Endometrial microvascular endothelial cells (primary cell): ENCODE results near the gene CRACDL. TPM values are rescaled to one million over a fixed set of nuclear protein-coding genes. Genes with fewer than 3 reads are reported as not detected.

Experiments used
- in situ Hi-C: cut with HindIII; loops from 2 replicates; pipeline ENCODE4 v1.10.0; 2017; ENCODE audit warnings: low sequenced_read_pairs, low pct_unique_long_range_greater_than_20kb; ENCODE audit errors: inconsistent ontology term
- total RNA-seq: library from RNA; depleted of rRNA; stranded (reverse); fragments of >200 nt; gene quantifications from one replicate; pipeline ENCODE4 v1.2.3, GENCODE V29; 2015; ENCODE audit errors: inconsistent ontology term

CRACDL gene
- total RNA-seq, 1 donor from 2014 or later = 8.2 TPM

DNA sequence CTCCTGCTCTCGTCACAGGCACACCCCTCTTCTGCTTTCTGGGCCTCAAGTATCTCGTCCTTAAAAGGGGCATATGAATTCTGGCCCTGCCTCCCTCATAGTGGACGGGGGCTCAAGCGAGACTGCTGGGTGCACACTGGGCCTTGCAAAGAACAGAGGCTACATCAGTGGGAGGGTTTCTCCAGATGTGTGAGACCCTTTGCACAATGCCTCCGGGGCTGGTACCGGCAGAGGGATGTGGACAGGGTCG lies 25.0 kb downstream of the CRACDL start:
- in situ Hi-C loops = loop anchor here (25.0 kb wide), 1 partner anchor 499 kb away; no protein-coding TSS in a partner anchor

DNA sequence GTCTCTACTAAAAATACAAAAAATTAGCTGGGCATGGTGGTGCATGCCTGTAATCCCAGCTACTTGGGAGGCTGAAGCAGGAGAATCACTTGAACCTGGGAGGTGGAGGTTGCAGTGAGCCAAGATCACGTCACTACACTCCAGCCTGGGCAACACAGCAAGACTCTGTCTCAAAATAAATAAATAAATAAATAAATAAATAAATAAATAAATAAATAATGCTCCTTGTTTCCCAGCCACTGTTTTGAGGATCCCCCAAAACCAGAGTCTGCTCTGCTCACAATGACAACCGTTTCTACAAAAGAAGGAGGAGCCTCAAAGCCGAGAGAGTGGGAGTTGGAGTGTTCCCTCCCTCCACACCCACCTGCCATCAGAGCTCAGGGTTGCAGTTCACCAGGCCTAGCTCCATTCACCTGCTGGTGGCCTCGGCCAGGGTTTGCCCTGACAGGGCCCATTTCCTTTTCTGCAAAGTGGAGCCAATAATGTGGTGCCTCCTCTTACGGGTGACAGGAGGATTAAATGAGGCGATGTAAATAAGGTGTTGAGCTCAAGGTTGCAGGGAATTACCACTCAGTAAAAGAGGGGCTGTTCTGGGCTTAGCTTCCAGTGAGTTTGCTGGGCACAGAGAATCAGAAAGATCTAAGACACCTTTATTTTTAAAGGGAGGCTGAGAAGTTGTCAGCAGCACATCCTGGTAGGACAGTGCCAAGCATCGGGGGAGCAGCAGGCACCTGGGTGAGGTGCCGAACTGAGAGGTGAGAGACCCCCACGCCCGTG lies 25.5 kb downstream of the CRACDL start:
- in situ Hi-C loops = loop anchor here (25.0 kb wide), 1 partner anchor 498 kb away; no protein-coding TSS in a partner anchor

DNA sequence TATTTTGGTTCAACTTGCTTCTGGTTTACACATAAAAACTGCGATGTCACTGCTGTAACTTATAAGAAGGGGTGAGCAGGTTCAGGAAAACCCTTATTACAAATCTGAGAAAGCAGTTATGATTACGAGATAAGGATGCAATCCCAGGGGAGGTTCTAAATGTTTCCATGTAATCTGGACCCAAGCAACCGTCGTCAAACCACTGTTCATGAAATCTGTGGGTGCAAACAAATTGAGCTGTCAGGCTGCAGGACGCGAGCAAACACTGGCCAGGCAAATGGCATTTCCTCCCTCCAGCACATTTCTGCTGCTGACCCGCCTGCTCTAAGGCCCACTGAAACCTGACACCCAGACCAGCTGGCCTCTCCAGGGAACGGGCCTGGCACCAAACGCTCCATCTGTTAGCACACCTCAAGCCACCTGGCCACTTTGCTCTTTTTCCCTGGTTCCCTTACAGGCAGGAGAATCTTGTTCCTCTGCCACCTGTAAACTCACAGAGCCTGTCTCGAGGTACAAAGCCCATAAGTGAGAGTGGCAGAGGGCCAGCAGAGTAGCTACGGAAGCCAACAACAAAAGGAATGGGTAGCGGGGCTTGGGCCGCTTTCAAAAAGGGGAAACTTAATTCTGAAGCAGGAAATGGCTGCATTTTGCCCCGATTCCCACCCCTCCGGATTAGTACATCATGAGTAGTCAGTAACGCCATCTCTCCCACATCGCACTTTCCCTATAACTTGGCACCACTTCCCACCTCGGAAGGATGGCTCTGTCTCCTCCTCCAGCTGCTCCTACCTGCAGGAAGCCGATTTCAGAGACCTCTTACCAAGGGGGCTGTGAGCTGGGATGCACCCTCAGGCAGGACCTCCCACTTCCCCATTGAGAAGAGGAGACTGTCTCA lies 26.5 kb downstream of the CRACDL start:
- in situ Hi-C loops = loop anchor here (25.0 kb wide), 1 partner anchor 497 kb away; no protein-coding TSS in a partner anchor

DNA sequence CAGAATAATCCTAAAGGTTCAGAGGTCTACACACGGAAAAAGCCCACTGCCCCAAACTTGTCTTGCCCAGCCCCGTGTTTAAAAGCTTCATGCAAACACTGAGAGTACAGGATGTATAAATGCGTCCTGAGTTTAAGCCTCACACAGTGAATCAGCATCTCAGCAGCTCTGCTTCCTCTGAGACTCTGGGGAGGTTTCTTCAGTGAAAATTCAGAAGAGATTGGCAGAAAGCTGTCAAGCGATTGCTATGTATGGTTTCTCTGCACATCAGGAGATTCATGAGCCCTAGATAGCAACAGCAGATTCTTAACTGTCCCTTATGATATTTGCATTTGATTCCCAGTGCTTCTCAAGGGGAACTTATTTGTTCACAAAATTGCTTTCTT lies 27.1 kb downstream of the CRACDL start:
- in situ Hi-C loops = loop anchor here (25.0 kb wide), 1 partner anchor 497 kb away; no protein-coding TSS in a partner anchor

DNA sequence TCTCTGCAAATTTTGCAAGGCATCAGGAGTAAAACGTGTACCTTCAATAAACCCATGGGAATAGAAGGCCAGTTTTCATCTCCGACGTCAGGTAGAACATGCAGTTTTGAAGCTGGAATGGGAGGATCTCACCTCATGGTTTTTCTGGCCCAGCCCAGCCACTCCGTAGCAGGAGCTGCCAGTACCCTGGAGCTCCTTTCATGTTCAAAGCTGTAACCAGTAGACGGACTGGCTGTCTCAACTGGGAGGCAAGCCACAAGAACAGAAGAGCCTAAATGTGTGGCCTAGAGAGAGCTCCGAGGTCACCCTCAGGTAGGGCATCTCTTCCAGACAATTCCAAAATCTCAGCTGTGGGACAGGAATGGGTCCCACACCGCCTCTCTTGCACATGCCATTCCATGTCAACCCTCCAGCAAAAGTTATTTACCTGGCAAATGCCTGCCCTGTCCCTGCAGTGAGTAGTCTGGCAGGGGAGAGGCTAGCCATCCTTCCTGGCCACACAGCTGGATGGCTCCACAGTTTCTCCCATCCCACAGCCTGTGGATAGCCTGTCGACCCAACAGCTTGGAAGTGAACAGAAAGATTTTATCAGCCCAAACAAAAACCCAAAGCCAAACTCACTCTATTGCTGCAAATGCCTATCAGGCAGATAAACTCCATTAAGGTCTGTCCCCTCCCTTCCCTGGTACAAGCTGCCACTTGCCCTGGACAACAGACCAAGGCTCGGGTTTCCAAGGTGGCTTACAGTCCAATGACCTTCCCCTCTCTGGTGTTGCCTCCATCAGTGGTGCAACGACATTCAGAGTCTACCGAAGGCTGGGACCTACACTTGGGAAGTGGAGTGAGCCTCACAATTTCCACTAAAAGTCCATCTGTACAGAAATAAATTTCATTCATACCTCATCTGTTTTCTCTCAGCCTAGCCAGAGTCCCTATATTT lies 27.8 kb downstream of the CRACDL start:
- in situ Hi-C loops = loop anchor here (25.0 kb wide), 1 partner anchor 496 kb away; no protein-coding TSS in a partner anchor

DNA sequence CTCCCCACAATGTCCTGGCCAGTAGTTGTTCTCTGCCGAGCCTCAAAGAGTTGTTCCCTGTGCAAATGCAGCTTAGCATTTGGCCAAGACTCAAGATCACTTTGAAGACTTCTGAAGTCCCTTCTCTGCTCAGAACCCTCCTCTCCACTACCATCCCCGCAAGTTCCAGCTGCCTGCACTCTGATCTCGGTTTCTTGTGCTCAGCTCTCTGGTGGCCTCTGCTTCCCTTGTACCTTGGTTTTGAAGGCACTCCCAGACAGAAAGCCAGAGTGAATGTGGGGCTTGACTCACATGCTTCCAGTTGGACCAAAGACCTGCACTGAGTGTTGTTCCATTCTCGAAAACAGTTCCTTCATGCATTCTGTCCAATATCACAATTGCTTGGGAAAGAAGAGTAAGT lies 28.6 kb downstream of the CRACDL start:
- in situ Hi-C loops = loop anchor here (25.0 kb wide), 1 partner anchor 495 kb away; no protein-coding TSS in a partner anchor

DNA sequence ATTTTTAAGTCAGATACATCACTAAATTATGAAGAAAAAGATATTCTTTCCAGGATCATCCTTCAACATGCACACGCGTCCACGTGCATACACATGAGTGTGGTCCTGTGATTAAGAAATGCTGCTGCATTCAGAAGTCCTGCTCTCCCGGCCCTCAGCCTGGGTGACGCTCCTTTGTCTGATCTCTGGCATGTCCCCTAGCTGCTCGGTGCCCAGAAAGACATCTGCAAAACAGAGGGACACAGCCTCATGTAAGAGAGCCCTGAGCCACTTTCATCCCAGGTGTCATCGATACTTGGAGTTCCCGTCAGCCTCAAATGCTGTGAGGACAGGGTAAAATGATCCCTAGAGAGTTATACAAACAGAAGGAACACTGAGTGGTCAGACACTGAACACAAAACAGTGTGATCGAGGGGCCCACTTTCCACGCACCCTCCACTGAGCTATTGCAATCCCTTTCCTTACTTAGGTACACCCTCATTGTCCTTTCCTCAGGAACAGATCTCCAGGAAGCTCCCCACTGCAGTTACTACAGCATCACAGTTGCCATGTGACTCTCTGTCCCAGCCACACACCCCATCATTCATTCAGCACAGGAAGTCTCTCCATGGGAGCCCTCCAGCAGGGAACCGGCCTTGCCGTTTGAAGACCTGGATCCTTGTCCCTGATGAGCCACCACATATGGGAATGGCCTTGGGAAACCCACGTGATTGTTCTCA lies 32.1 kb downstream of the CRACDL start:
- in situ Hi-C loops = loop anchor here (25.0 kb wide), 1 partner anchor 492 kb away; no protein-coding TSS in a partner anchor

DNA sequence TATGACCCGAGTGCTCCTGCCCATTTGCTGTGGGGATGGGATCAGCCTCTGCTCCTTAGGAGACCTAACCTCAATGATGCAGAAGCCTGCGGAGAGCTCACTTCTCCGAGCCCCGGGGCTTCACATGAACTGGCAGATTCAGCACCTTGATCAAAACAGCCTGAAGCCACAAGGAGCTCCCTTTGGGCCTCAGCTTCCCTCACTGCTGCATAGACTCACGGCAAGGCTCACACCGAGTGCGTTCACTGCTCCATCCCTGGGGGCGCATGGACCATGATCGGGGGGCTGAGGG lies 33.0 kb downstream of the CRACDL start:
- in situ Hi-C loops = loop anchor here (25.0 kb wide), 1 partner anchor 491 kb away; no protein-coding TSS in a partner anchor

DNA sequence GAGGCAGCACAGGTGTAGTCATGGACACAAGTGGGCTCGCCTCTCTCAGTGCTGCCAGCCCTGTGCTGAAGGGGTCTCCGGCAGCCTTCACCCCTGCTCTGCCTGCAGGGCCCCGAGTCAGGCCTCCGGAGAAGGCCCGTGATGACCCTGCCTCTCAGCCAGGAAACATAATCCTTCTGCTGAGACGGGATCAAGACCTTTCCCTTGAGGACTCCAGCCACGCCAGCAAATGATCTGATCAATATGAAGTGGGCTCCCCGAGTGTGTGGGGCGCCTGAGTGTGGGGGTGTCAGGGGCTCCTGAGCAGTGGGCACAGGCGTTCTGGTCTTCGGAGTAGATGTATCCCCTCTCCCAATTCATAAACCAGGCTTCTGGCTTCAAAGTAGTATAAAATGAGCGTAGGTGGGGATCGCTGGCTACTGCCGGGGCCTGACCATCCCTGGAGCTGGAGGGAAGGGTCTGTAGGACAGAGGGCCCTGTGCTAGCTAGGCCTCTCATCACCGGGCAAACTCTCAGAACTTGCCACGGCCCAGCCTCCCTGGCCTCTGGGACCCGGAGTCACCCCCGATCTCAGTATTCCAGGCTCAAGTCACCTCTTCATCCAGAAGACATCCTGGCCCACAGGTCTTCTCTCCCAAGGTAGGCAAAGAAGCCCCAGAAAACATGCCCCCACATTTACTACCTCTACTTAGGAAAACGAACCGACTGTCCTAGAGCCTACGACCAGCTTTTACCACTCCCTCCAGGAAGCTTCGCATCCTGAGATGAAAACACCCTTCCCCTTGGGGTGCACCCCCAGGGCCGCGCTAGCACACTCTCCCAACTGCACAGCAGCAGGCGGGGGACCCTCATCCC lies 33.6 kb downstream of the CRACDL start:
- in situ Hi-C loops = loop anchor here (25.0 kb wide), 1 partner anchor 490 kb away; no protein-coding TSS in a partner anchor

DNA sequence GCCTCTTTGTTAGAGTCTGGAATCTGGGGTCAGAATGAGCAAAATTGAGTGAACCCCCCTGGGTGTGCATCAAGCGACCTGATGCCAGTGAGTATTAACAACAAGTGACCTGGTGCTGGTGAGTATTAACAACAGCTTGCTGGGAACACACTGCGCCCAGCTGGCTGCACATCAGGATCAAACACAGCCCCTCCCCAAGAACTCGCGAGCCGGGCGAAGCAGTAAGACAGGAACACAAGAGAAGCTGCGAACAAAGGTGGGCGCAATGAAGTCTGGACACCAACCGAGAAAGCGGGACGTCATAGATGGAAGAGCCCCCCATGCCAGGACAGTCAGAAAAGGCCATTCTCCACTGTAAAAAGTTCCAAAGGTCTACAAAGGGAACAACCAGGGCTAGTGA lies 34.3 kb downstream of the CRACDL start:
- in situ Hi-C loops = loop anchor here (25.0 kb wide), 1 partner anchor 489 kb away; no protein-coding TSS in a partner anchor

DNA sequence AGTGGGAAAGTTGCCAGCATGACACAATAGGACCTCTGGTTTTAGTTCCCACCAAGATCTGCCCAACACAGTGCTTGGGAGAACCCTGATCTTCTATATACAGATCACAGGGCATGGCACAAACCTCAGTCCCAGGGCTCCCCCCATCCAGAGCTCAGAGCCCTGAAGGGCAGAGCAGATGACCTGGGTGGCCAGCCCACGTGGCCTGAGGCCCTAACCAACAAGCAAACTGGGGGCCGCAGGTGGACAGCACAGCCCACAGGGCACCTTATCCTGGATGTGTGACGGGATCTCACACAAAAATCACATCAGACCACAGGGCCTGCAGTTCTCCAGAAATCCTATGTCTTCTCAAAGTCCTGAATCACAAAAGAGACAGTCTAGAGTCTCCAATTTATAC lies 34.7 kb downstream of the CRACDL start:
- in situ Hi-C loops = loop anchor here (25.0 kb wide), 1 partner anchor 489 kb away; no protein-coding TSS in a partner anchor

DNA sequence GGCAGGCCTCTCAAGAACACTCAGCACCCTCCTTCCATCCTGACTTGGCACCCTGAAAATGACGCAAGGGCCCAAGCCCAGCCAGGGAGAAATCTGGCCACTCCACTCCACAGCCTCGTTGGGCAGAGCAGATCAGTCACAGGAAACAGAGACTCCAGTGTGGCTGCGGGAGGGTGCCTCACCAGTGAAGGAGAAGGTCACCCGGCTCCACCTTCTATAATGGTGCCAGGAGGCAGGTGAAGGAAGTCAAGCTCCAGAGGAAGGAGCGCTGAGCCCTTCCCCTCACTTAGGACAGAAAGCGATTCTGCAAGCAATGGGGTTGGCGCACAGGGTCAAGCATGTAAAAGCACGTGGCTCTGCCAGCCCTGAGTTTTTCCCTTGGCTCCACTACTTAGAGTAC lies 35.3 kb downstream of the CRACDL start:
- in situ Hi-C loops = loop anchor here (25.0 kb wide), 1 partner anchor 488 kb away; no protein-coding TSS in a partner anchor

DNA sequence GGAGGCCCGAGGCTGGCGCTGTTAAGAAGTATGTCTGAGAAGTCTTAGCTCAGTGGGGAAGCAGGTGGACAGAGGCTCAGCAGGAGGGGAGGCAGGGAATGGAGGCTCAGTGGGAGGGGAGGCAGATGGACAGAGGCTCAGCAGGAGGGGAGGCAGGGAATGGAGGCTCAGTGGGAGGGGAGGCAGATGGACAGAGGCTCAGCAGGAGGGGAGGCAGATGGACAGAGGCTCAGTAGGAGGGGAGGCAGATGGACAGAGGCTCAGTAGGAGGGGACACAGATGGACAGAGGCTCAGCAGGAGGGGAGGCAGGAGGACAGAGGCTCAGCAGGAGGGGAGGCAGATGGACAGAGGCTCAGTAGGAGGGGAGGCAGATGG lies 36.3 kb downstream of the CRACDL start:
- in situ Hi-C loops = loop anchor here (25.0 kb wide), 1 partner anchor 487 kb away; no protein-coding TSS in a partner anchor

DNA sequence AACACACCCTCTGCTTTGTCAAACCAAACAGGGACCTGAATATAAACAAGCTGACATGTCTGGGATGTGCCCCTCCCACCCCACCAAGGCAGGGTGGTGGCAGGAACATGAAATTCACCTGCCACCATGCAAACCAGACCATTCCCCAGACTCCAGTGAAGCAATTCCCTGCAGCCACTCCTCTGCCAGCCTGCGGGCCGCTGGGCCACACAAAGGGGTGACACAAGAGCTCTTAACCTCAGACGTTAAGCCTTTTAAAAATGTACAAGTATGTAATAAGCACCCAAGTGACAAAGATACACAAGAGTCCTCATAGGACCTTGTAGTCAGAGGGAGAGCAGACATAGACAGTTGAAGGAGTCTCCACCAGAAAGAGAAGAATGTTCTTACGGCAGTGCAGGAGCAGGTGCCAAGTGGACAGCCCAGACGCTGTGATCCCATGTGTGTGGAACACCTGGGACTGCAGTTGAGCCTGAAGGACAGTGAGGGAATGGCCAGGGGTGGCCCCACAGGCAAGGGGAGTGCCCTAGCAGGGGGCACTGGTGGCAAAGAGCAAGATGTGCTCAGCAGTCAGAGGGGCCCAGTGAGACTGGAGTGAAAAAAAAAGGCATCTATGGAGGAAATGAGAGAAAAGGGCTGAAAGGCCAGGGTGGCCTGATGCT lies 36.9 kb downstream of the CRACDL start:
- in situ Hi-C loops = no loop called here

DNA sequence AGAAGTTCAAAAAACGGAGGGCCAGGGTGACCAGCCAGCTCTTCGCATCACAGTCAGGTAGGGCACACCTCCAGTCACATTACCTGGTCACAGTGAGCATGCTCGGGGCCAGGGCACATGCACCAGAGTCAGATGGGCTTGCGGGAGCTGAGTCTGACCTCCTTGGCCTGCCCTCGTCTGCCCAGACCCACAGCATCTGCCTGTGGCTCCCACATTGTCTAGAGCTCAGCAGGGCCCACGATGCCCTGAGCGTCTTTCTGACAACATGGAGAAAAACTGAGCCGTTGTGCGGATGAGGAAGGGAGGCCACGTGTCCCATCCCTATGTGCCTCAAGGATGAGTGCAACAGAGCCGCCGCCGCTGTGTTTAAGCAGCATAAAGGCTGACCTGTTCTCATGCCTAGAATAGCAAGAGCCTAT lies 37.6 kb downstream of the CRACDL start:
- in situ Hi-C loops = no loop called here

DNA sequence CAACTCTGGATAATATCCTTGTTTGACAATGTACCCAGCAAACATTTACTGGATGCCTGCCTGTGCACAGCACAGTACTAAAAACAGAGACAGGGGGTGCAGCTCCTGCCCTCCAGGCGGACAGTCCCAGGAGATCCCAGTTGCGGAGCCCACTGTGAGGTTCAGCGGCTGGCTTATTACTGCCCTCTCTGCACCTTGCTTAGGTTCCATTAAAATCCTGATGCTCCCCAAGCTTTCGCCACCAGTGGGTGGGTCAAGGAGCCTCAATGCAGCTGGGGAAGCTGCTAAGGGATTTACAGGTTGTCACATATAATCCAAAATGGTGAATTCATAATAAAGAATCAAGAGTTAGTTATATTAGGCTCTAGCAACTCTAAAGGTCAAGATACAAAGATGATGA lies 38.3 kb downstream of the CRACDL start:
- in situ Hi-C loops = no loop called here

DNA sequence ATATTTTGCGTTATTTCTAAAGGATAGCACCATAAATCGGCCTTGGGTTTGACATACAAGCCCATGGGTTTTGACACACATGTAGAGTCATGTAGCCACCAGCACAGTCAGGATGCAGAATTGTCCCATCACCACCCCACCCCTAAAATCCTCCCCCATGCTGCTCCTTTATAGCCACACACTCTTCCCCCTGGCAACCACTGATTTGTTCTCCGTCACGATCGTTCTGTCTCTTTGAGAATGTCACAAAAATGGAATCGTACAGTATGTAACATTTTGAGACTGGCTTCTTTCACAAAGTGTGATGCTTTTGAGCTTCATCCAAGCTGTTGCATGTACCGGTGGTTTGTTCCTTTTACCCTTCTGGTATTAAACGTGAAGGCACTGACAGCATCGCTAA lies 39.1 kb downstream of the CRACDL start:
- in situ Hi-C loops = no loop called here
